ENCODE measurements around the gene BSG.
"Not testable (repeated sequence)": the region's sequence is repeated elsewhere in the genome, so short reads cannot be mapped to it uniquely, and the experiment has no call there.

The BSG gene

DNA sequence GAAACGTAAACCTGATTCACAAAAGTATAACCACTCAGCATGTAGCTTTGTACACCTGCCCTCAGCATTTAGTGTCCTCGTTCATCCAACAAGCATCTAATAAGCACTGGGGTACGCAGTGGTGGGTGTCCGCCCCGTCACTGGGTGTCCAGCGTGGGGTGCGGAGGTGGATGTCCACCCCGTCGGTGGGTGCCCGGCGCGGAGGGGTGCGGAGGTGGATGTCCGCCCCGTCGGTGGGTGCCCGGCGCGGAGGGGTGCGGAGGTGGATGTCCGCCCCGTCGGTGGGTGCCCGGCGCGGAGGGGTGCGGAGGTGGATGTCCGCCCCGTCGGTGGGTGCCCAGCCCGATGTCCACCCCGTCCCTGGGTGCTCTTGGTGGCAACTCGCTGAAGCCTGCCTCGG, 12.8 kb downstream of the BSG start:
- FAIRE-seq; DNase-seq (ENCODE audit: insufficient read length, low spot score): not testable (repeated sequence)

- DNase-seq (ENCODE audit: insufficient read length, low spot score) (no peak), FAIRE-seq (no peak)
These were observed 13.2 kb downstream of the BSG start for GRCh38 chr19:585551-586110.

DNA sequence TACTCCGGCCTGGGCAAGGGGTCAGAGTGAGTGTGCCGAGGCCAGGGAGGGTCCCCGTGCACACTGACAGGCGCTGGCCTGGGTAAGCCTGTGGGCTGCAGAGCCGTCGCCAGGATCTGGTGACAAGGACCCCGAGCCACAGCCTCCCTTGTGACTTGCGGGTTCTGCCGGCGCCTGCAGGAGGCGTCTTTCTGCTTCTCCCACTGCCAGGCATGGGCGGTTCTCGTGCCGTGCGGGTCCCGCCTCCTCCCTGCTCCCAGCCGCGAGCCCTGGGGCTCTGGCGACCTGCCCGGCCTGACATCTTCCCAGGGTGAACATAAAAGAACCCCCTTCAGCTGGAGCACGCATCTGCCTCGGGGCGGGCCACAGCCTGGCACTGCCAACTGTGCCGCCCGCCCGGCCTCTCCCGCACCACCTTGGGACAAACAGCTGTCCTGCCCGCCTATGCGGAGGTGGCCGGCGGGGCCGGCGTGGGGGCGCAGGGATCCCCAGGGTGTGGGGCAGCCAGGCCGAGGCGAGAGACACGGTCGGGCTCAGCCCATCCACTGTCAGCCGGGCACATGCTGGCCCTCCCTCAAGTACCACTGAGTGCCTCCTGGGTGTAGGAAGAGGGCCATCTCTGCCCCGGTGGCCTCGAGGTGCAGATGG, 15.8 kb downstream of the BSG start:
- DNase-seq (ENCODE audit: insufficient read length, low spot score) (no peak), FAIRE-seq (no peak)

DNA sequence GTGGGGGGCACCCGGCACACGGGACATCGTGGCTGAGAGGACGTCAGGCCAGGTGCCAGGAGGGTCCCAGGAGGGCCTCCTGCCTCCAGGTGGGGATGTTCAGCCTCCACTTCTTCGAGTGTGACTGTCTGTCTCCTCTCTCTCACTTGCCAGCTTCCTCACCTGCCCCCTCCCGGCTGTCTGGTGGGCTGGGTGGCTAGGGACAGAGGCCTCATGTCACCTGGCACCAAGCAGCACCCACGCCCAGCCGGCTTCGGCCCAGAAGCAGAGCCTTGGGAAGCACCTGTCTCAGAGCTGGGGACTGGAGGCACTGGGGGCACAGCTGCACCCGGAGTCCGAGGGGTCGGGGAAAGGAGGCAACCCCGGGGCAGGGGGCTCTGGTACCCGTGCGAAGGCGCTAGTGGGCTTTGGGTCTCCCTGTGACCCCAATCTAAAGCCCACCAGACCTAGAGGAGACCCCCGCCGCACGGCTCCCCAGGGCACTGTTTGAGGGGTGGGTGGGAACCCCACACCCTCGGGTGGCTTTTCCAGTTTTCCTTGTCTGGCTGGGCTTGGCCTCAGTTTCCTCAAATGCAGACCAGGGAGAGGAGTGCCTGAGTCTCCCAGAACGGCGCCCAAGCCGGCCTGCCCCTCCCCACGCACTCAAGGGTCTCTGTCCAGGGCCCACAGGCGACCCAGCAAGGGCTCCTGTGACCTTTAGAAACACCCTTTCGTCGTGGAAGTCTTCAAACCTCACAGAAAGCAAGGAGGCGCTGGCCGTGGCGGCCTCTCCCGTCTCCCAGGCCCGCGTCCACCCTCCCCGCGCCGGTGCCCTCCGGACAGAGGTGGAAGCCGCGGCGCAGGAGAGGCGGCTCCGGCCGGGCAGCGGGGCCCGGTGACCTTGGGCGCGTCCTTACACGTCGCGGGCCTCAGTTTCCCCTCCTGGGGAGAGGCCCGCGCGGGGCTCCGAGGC, 16.6 kb downstream of the BSG start:
- DNase-seq (ENCODE audit: insufficient read length, low spot score) (no peak), FAIRE-seq (no peak)

- no peak for DNase-seq (ENCODE audit: insufficient read length, low spot score)
- no peak for FAIRE-seq
These were observed 17.4 kb downstream of the BSG start, which contains the start of gene HCN2 for GRCh38 chr19:589693-590395. HCN2 (plus strand) TSS chr19:589881; CDS start chr19:589946, 65 bp downstream.

DNA sequence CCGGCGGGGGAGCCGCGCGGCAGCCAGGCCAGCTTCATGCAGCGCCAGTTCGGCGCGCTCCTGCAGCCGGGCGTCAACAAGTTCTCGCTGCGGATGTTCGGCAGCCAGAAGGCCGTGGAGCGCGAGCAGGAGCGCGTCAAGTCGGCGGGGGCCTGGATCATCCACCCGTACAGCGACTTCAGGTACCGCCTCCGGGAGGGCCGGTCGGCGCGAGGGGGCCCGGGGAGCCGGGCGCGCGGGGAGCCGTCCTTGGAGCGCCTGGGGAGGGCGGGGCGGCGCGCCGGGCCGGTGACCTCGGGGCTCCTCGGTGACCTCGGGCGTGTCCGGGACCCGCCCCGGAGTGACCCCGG, 18.0 kb downstream of the BSG start:
- DNase-seq (ENCODE audit: insufficient read length, low spot score) = no peak
- FAIRE-seq = no peak

DNA sequence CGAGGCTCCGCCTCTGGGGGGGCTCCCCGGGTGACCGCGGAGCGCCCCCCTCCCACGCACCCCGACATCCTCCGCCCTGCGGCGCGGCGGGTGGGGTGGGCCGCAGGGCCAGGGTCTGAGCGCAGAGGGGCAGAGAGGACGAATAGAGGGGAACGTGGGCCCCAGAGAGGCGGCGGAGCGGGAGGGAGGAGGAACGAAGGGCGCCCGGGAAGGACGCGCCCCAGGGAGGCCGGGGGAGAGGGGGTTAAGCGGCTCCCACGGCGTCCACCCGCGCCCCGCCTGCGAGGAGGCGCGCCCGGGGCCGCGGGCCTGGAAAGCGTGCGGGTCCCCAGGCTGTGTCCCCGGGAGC, 18.3 kb downstream of the BSG start:
- DNase-seq (ENCODE audit: insufficient read length, low spot score) (no peak), FAIRE-seq (no peak)

GRCh38 chr19:591099-591958, 18.9 kb downstream of the BSG start:
- DNase-seq (ENCODE audit: insufficient read length, low spot score) (no peak), FAIRE-seq (no peak)

- FAIRE-seq = no peak
- DNase-seq (ENCODE audit: insufficient read length, low spot score) = no peak
These were observed 19.7 kb downstream of the BSG start for GRCh38 chr19:592101-592500.

GRCh38 chr19:593055-593454, 20.7 kb downstream of the BSG start:
- FAIRE-seq (no peak), DNase-seq (ENCODE audit: insufficient read length, low spot score) (no peak)

DNA sequence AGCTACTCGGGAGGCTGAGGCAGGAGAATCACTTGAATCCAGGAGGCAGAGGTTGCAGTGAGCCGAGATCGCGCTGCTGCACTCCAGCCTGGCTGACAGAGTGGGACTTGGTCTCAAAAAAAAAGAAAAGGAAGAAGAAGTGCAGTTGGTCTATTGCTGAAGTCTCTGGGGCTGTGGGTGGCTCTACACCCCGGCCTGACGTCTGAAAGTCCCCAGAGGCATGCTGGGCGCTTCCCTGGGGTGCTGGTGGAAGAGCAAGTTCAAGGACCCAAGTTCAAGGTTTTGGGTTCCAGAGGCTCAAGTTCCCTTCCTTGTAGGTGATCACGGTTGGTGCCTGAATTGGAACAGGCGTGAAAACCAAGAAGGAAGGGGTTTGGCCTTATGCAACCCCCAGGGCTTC, 21.1 kb downstream of the BSG start:
- DNase-seq (ENCODE audit: insufficient read length, low spot score) (no peak), FAIRE-seq (no peak)

DNA sequence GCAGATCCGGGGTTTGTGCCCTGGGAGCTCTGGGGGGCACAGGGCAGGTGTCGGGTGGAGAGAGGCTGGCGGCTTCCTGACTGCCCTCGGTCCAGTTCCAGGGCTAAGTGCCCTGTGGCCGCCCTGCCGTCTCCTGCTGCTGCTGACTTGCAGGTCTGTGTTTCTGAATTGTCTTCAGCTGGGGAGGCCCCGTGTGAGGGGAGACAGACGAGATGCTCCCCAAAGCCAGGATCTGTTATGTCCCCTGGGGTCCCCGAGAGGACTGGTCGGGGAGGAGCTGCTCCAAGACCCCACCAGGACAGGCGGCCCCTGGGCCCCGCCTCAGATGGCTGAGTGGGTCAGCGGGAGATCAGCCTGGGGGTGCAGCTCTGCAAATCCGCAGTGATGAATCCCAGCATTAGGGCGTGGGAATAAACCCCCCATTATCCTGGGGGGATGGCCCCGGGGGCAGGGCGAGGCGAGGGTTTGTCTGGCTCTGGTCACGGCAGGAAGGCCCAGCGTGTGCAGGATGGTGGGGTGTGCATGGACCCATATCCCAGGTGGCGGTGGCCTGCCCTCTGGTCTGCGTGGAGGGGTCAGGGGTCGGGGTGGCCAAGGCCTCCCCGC, 22.0 kb downstream of the BSG start:
- FAIRE-seq (no peak), DNase-seq (ENCODE audit: insufficient read length, low spot score) (no peak)

- FAIRE-seq (no peak), DNase-seq (ENCODE audit: insufficient read length, low spot score) (no peak)
These were observed 23.2 kb downstream of the BSG start for GRCh38 chr19:595326-596262.

GRCh38 chr19:596263-596655, 23.9 kb downstream of the BSG start:
- DNase-seq (ENCODE audit: insufficient read length, low spot score) (no peak), FAIRE-seq (no peak)

DNA sequence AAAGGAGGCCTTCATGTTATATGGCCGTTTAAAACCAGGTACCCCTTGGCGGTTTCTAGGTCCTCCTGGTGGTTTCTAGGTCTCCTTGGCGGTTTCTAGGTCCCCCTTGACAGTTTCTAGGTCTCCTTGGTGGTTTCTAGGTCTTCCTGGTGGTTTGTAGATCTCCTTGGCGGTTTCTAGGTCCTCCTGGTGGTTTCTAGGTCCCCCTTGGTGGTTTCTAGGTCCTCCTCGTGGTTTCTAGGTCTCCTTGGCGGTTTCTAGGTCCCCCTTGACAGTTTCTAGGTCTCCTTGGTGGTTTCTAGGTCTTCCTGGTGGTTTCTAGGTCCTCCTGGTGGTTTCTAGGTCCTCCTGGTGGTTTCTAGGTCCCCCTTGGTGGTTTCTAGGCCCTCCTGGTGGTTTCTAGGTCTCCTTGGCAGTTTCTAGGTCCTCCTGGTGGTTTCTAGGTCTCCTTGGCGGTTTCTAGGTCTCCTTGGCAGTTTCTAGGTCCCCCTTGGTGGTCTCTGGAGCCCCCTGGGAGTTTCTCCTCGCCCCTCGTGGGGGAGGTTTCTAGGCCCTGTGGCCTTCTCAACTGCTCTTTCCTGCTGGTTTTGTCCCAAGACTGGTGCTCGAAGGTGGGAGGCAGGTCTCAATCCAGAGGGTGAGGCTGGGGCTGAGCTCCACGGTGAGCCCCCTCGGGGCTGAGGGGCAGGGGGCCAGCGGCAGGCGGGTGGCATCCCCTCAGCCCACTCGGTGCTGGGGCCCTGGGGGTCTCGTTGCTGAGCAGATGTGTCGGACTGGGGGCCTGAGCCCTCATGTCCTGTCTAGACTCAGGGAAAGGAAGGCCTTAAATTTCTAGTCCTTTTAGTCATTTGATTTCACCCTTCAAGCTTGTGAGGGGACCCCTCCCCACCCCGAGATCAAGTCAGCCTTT, 25.3 kb downstream of the BSG start:
- FAIRE-seq (no peak), DNase-seq (ENCODE audit: insufficient read length, low spot score) (no peak)

DNA sequence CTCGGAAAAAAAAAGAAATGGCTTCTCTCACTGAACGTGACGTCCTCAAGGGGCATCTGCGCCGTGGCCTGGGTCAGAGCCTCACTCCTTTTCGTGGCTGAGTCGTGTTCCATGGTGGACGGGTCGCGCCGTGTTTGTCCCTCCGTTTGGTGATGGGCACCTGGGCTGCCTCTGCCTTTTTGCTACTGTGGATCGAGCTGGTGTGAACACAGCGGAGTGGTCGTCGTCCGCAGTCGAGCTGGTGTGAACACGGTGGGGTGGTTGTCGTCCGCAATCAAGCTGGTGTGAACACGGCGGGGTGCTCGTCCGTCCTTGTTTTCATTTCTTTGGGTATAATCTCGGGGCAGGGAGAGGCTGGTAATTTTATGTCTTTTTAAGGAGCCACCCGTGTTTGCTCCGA, 28.9 kb downstream of the BSG start:
- DNase-seq (ENCODE audit: insufficient read length, low spot score) = no peak

DNA sequence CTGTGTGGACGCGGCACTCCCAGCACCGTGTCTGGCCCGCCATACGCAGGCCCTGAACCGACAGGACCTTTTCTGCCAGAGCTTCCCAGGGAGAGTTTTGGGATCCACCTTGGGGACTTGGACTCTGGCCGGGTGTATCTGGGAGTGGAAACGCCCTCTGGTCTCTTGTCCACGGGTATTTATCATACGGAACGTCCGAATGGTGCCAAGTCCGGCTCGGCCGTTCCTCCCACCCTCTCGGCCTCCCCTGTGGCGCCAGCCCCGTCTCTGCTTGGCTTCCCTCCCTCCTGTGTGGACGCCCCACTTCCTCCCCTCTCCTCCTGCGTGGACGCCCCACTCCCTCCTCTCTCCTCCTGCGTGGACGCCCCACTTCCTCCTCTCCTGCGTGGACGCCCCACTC, 29.4 kb downstream of the BSG start:
- FAIRE-seq = no peak

More for the DNA sequence above, 28.9 kb downstream of the BSG start:
- no peak for FAIRE-seq

More for the DNA sequence above, 29.4 kb downstream of the BSG start:
- no peak for DNase-seq (ENCODE audit: insufficient read length, low spot score)
